Liver (tissue), 9 donors: ENCODE measurements around the gene FOXC2. TPM values are rescaled to one million over a fixed set of nuclear protein-coding genes. Genes with fewer than 3 reads are reported as not detected.

Experiments used
- DNase-seq: peaks from one replicate; pipeline ENCODE4 v3.0.0-alpha.2; 2017; ENCODE audit warnings: low spot score
- H3K27ac ChIP-seq, 2 donors: one replicate each; pipeline ENCODE4 v1.7.0; 2013; ENCODE audit warnings: inconsistent platforms in 2 of 2, low read length in 2 of 2, control low read depth in 1 of 2, low read depth in 1 of 2, mild to moderate bottlenecking in 1 of 2
- H3K27me3 ChIP-seq, 4 donors: one replicate each; pipeline versions ENCODE4 v1.6.1 to v1.7.0; 2013; ENCODE audit warnings: low read length in 3 of 4, inconsistent platforms in 1 of 4, mild to moderate bottlenecking in 1 of 4, moderate library complexity in 1 of 4; ENCODE audit not compliant: control insufficient read depth in 4 of 4, insufficient read depth in 4 of 4
- H3K36me3 ChIP-seq, 4 donors: one replicate each; pipeline versions ENCODE4 v1.6.1 to v1.7.0; 2013; ENCODE audit warnings: low read length in 3 of 4, mild to moderate bottlenecking in 3 of 4, low read depth in 1 of 4, moderate library complexity in 1 of 4; ENCODE audit not compliant: control insufficient read depth in 4 of 4, insufficient read depth in 3 of 4
- H3K4me1 ChIP-seq, 4 donors: one replicate each; pipeline versions ENCODE4 v1.6.1 to v1.7.0; 2013; ENCODE audit warnings: low read length in 3 of 4, mild to moderate bottlenecking in 3 of 4, moderate library complexity in 1 of 4; ENCODE audit not compliant: control insufficient read depth in 4 of 4, insufficient read depth in 4 of 4
- H3K4me3 ChIP-seq, 3 donors: one replicate each; pipeline versions ENCODE4 v1.6.1 to v1.7.0; 2013; ENCODE audit warnings: low read length in 3 of 3, control low read depth in 1 of 3, low read depth in 1 of 3, mild to moderate bottlenecking in 1 of 3
- H3K9ac ChIP-seq, 2 donors: one replicate each; pipeline ENCODE4 v1.7.0; 2013; ENCODE audit warnings: low read length in 2 of 2, mild to moderate bottlenecking in 2 of 2, moderate library complexity in 2 of 2, control low read depth in 1 of 2, low read depth in 1 of 2
- H3K9me3 ChIP-seq, 4 donors: one replicate each; pipeline versions ENCODE4 v1.6.1 to v1.7.0; 2013; ENCODE audit warnings: low read length in 3 of 4; ENCODE audit not compliant: control insufficient read depth in 4 of 4
- EGR1 ChIP-seq, 2 donors: IDR thresholded peaks; 2 replicates each; pipeline ENCODE4 v1.6.1; 2016 to 2018; ENCODE audit warnings: antibody characterized with exemption in 2 of 2, low read depth in 2 of 2
- FOXA1 ChIP-seq: IDR thresholded peaks from 2 replicates; pipeline ENCODE4 v1.6.1; 2016; ENCODE audit warnings: antibody characterized with exemption
- FOXA2 ChIP-seq: IDR thresholded peaks from 2 replicates; pipeline ENCODE4 v1.6.1; 2016; ENCODE audit warnings: antibody characterized with exemption
- GABPA ChIP-seq, 2 donors: IDR thresholded peaks in 1 of 2; conservative IDR thresholded peaks in 1 of 2; 2 replicates each; pipeline ENCODE4 v1.6.1; 2016; ENCODE audit warnings: antibody characterized with exemption in 2 of 2, mild to moderate bottlenecking in 1 of 2, moderate library complexity in 1 of 2
- HNF4A ChIP-seq, 2 donors: conservative IDR thresholded peaks; 2 replicates each; pipeline ENCODE4 v1.6.1; 2016; ENCODE audit warnings: antibody characterized with exemption in 2 of 2, mild to moderate bottlenecking in 2 of 2
- HNF4G ChIP-seq: IDR thresholded peaks from 2 replicates; pipeline ENCODE4 v1.6.1; 2016; ENCODE audit warnings: antibody characterized with exemption
- JUND ChIP-seq, 2 donors: IDR thresholded peaks; 2 replicates each; pipeline ENCODE4 v1.6.1; 2016; ENCODE audit warnings: antibody characterized with exemption in 2 of 2
- NR2F2 ChIP-seq: IDR thresholded peaks from 2 replicates; pipeline ENCODE4 v1.6.1; 2016; ENCODE audit warnings: antibody characterized with exemption
- RAD21 ChIP-seq, 2 donors: IDR thresholded peaks; 2 replicates each; pipeline ENCODE4 v1.6.1; 2016; ENCODE audit warnings: antibody characterized with exemption in 2 of 2, mild to moderate bottlenecking in 2 of 2
- RXRA ChIP-seq, 2 donors: IDR thresholded peaks; 2 replicates each; pipeline ENCODE4 v1.6.1; 2017 to 2018; ENCODE audit warnings: antibody characterized with exemption in 2 of 2, mild to moderate bottlenecking in 1 of 2
- SP1 ChIP-seq: IDR thresholded peaks from 2 replicates; pipeline ENCODE4 v1.6.1; 2018; ENCODE audit warnings: antibody characterized with exemption, mild to moderate bottlenecking
- TAF1 ChIP-seq: conservative IDR thresholded peaks from 2 replicates; pipeline ENCODE4 v1.6.1; 2016; ENCODE audit warnings: antibody characterized with exemption, mild to moderate bottlenecking
- YY1 ChIP-seq: IDR thresholded peaks from 2 replicates; pipeline ENCODE4 v1.6.1; 2016; ENCODE audit warnings: antibody characterized with exemption, mild to moderate bottlenecking
- WGBS: extraction: QIAGEN DNeasy Blood & Tissue Kit; methylation state at CpG from one replicate; pipeline ENCODE4 v1.1.7; 2013; 5-methylcytosine and 5-hydroxymethylcytosine counted together
- polyA plus RNA-seq, 2 donors: library from polyadenylated mRNA; stranded (reverse) in 1 of 2; unstranded in 1 of 2; fragments of 200-250 nt in 1 of 2; fragments of >200 nt in 1 of 2; fragmentation: Nextera tagmentation in 1 of 2; extraction: Ambion mirVana in 1 of 2; gene quantifications; one replicate each; pipeline versions ENCODE4 v1.2.1 to v1.2.3, GENCODE V29; 2013 to 2015
- total RNA-seq, 2 donors: library from RNA; depleted of rRNA; stranded (reverse); fragments of >200 nt; gene quantifications; one replicate each; pipeline ENCODE4 v1.2.3, GENCODE V29; 2014
- TF ChIP-seq, protein P1 (sequence below): IDR thresholded peaks from 2 replicates; pipeline ENCODE4 v1.6.1; 2016; ENCODE audit warnings: antibody characterized with exemption
- TF ChIP-seq, protein P2 (sequence below): IDR thresholded peaks from 2 replicates; pipeline ENCODE4 v1.6.1; 2016; ENCODE audit warnings: antibody characterized with exemption
- TF ChIP-seq, protein P3 (sequence below): fragments of 150-350 bp; IDR thresholded peaks from 2 replicates; pipeline ENCODE4 v1.5.1; 2017; ENCODE audit warnings: improper control_type of control experiment, low read depth, low read length; ENCODE audit not compliant: missing input control
- TF ChIP-seq, protein P4 (sequence below): IDR thresholded peaks from 2 replicates; pipeline ENCODE4 v1.6.1; 2016; ENCODE audit warnings: antibody characterized with exemption, mild to moderate bottlenecking
- TF ChIP-seq, protein P5 (sequence below): IDR thresholded peaks from 2 replicates; pipeline ENCODE4 v1.6.1; 2016; ENCODE audit warnings: antibody characterized with exemption
- donor health status: healthy.
- donor health status: healthy.
- donor health status: healthy.
- donor health status: healthy.
- donor health status: healthy.

FOXC2 gene
- total and polyA plus RNA-seq, 4 donors, result 0.03 to 0.09 (median 0.08) TPM; not detected in 1

DNA sequence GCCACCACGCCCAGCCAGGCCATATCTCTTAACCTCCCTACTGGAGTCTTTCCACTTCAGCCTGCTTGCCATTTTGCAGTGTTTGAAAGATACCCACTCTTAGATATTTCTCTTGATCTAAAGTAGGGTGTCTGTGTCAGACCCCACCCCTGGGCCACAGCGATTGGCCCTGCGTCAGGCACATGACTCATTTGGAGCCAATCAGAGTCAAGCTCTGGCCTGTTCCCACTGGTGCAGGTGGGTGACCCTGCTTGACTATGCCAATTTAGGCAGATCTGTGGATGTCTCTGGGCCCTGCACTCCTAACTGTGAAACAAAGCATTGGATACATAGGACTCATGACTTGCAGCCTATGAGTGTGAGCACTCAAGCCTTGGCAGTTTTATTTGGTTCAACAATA lies 39.3 kb downstream of the FOXC2 start:
- Histone ChIP-seq H3K27ac (no peak overlapping the region), H3K36me3 (no peaks in the 10 kb centered on the region), H3K9me3 (no peaks in the 10 kb centered on the region), H3K27me3 (peaks cover 0 to 7% (median 0%) of the 10 kb centered on the region in 4 donors), H3K9ac (no peak overlapping the region), H3K4me3 (no peak overlapping the region), H3K4me1 (no peaks in the 10 kb centered on the region)
- 94% methylated on average over 3 of the region's 3 CpGs for WGBS
- TF ChIP-seq YY1 (no peak), TAF1 (no peak)
- DNase-seq, result no peak

DNA sequence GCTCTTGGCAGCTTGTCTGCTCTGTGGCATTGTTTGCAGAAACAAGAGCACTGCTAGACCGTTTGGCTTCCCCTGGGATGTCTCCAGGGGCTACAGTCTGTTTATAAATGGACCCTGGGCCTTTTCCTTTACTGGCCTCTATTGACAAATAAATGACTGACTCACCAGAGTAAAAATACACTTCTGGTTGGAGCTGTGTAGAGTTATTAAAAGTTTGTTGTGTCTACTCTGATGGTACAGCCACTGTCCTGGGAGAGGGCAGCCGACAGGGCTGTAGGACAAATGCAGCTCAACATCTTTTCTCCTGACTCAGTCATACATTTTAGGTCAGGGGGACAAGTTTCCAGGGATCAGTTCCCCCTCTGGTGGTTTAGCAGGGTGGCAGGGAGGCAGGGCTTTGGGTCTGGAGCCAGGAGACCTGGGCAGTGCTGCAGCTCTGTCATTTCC lies 41.7 kb downstream of the FOXC2 start:
- H3K36me3 ChIP-seq, result no peaks in the 10 kb centered on the region
- TF ChIP-seq YY1 (no peak), FOXA1 (no peak)
- 40% methylated on average over 2 of the region's 2 CpGs for WGBS
- no peak overlapping the region for H3K9ac ChIP-seq
- no peak for DNase-seq
- no peaks in the 10 kb centered on the region for H3K9me3 ChIP-seq
- H3K27ac ChIP-seq, result no peak overlapping the region
- H3K4me1 ChIP-seq, result no peaks in the 10 kb centered on the region
- peaks cover 0 to 9% (median 0%) of the 10 kb centered on the region in 4 donors for H3K27me3 ChIP-seq
- no peak overlapping the region for H3K4me3 ChIP-seq

DNA sequence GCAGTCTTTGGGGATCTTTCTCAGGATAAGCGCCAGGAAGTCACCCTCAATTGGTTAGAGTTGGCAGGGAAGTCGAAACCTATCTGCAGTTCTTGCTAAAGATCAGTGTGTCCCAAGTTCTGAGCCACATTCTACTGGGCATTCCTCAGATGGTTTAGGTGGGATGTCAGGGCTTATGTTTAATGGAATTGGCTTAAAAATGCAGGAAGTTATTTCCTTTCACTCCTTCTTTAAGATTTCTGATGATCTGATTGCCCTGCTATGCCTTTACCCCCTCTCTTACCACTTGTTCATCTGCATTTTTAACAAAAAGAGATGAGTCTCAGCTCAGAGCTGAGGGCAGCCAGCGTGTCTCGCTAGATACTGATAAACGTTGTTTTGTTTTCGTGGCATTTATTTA lies 42.5 kb downstream of the FOXC2 start:
- Histone ChIP-seq H3K4me1 (no peaks in the 10 kb centered on the region), H3K4me3 (no peak overlapping the region), H3K27ac (no peak overlapping the region), H3K9me3 (no peaks in the 10 kb centered on the region), H3K36me3 (no peaks in the 10 kb centered on the region), H3K9ac (no peak overlapping the region), H3K27me3 (peaks cover 0 to 9% (median 0%) of the 10 kb centered on the region in 4 donors)
- TF ChIP-seq, protein P1, sequence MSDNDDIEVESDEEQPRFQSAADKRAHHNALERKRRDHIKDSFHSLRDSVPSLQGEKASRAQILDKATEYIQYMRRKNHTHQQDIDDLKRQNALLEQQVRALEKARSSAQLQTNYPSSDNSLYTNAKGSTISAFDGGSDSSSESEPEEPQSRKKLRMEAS, result no peak
- TF ChIP-seq GABPA (IDR thresholded peaks at IDR 0.05 in 1 of 2, conservative IDR thresholded peaks at IDR 0.05 in 1 of 2) (no peak), FOXA1 (no peak), HNF4G (no peak), FOXA2 (no peak), RXRA (IDR thresholded peaks at IDR 0.05) (no peak), TAF1 (no peak), RAD21 (IDR thresholded peaks at IDR 0.05) (no peak)
- TF ChIP-seq, protein P2, sequence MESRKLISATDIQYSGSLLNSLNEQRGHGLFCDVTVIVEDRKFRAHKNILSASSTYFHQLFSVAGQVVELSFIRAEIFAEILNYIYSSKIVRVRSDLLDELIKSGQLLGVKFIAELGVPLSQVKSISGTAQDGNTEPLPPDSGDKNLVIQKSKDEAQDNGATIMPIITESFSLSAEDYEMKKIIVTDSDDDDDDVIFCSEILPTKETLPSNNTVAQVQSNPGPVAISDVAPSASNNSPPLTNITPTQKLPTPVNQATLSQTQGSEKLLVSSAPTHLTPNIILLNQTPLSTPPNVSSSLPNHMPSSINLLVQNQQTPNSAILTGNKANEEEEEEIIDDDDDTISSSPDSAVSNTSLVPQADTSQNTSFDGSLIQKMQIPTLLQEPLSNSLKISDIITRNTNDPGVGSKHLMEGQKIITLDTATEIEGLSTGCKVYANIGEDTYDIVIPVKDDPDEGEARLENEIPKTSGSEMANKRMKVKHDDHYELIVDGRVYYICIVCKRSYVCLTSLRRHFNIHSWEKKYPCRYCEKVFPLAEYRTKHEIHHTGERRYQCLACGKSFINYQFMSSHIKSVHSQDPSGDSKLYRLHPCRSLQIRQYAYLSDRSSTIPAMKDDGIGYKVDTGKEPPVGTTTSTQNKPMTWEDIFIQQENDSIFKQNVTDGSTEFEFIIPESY, result no peak
- WGBS, result 78% methylated on average over 6 of the region's 6 CpGs
- no peak for DNase-seq

DNA sequence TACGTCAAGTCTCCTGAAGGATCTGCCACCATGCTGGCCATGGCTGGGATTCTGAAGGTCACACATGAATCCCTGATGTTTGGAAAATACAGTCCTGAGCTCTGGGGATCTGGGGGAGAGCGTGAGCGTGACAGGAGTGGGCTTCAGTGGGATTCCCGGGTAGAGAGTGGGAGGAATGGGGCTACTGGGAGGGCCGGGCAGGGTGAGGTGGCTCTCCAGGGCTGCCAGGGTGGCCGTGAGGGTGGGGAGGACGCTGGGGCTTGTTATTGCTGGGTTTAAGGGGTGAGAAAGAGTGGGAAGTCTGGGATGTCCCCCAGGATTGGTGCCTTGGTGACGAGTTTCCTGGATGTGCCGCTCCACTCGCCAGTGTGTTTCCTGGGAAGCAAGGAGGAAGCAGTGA lies 43.0 kb downstream of the FOXC2 start:
- no peaks in the 10 kb centered on the region for H3K4me1 ChIP-seq
- WGBS, result 74% methylated on average over 10 of the region's 10 CpGs
- no peak for DNase-seq
- no peak overlapping the region for H3K9ac ChIP-seq
- no peaks in the 10 kb centered on the region for H3K9me3 ChIP-seq
- peaks cover 0 to 9% (median 0%) of the 10 kb centered on the region in 4 donors for H3K27me3 ChIP-seq
- no peak overlapping the region for H3K27ac ChIP-seq
- H3K4me3 ChIP-seq, result no peak overlapping the region
- no peaks in the 10 kb centered on the region for H3K36me3 ChIP-seq
- TF ChIP-seq, protein P3, sequence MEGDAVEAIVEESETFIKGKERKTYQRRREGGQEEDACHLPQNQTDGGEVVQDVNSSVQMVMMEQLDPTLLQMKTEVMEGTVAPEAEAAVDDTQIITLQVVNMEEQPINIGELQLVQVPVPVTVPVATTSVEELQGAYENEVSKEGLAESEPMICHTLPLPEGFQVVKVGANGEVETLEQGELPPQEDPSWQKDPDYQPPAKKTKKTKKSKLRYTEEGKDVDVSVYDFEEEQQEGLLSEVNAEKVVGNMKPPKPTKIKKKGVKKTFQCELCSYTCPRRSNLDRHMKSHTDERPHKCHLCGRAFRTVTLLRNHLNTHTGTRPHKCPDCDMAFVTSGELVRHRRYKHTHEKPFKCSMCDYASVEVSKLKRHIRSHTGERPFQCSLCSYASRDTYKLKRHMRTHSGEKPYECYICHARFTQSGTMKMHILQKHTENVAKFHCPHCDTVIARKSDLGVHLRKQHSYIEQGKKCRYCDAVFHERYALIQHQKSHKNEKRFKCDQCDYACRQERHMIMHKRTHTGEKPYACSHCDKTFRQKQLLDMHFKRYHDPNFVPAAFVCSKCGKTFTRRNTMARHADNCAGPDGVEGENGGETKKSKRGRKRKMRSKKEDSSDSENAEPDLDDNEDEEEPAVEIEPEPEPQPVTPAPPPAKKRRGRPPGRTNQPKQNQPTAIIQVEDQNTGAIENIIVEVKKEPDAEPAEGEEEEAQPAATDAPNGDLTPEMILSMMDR, result no peak
- no peak for TF ChIP-seq SP1
- no peak for TF ChIP-seq JUND (IDR thresholded peaks at IDR 0.05)
- no peak for TF ChIP-seq GABPA (IDR thresholded peaks at IDR 0.05 in 1 of 2, conservative IDR thresholded peaks at IDR 0.05 in 1 of 2)
- no peak for TF ChIP-seq FOXA2
- TF ChIP-seq HNF4G, result no peak
- TF ChIP-seq EGR1 (IDR thresholded peaks at IDR 0.05; ENCODE audit: low read depth in 2 of 2), result no peak
- TF ChIP-seq, protein P4, sequence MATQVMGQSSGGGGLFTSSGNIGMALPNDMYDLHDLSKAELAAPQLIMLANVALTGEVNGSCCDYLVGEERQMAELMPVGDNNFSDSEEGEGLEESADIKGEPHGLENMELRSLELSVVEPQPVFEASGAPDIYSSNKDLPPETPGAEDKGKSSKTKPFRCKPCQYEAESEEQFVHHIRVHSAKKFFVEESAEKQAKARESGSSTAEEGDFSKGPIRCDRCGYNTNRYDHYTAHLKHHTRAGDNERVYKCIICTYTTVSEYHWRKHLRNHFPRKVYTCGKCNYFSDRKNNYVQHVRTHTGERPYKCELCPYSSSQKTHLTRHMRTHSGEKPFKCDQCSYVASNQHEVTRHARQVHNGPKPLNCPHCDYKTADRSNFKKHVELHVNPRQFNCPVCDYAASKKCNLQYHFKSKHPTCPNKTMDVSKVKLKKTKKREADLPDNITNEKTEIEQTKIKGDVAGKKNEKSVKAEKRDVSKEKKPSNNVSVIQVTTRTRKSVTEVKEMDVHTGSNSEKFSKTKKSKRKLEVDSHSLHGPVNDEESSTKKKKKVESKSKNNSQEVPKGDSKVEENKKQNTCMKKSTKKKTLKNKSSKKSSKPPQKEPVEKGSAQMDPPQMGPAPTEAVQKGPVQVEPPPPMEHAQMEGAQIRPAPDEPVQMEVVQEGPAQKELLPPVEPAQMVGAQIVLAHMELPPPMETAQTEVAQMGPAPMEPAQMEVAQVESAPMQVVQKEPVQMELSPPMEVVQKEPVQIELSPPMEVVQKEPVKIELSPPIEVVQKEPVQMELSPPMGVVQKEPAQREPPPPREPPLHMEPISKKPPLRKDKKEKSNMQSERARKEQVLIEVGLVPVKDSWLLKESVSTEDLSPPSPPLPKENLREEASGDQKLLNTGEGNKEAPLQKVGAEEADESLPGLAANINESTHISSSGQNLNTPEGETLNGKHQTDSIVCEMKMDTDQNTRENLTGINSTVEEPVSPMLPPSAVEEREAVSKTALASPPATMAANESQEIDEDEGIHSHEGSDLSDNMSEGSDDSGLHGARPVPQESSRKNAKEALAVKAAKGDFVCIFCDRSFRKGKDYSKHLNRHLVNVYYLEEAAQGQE, result no peak
- TF ChIP-seq, protein P5, sequence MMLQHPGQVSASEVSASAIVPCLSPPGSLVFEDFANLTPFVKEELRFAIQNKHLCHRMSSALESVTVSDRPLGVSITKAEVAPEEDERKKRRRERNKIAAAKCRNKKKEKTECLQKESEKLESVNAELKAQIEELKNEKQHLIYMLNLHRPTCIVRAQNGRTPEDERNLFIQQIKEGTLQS, result no peak
- TF ChIP-seq RXRA (IDR thresholded peaks at IDR 0.05), result no peak
- TF ChIP-seq HNF4A (conservative IDR thresholded peaks at IDR 0.05), result no peak
- no peak for TF ChIP-seq NR2F2
